ENCODE measurements around the gene OR10A2.
"Not testable (repeated sequence)": the region's sequence is repeated elsewhere in the genome, so short reads cannot be mapped to it uniquely, and the experiment has no call there.

OR10A2 gene

GRCh38 chr11:6888830-6889229 is 26.0 kb downstream of the OR10A2 start:
- no peak for DNase-seq

- no peak for DNase-seq
Measured at GRCh38 chr11:6889835-6890234, 27.0 kb downstream of the OR10A2 start.

GRCh38 chr11:6892400-6892799 is 29.5 kb downstream of the OR10A2 start, which contains the start of gene OR2D2:
Gene OR2D2 (minus strand): TSS chr11:6892500. CDS start chr11:6892500, 0 bp downstream.
- no peak for DNase-seq

GRCh38 chr11:6894097-6894496 is 31.2 kb downstream of the OR10A2 start:
- no peak for DNase-seq

- no peak for DNase-seq
Measured at GRCh38 chr11:6895010-6895409, 32.2 kb downstream of the OR10A2 start.

GRCh38 chr11:6898911-6899310 is 36.1 kb downstream of the OR10A2 start:
- DNase-seq, result no peak

GRCh38 chr11:6900327-6900999 is 37.6 kb downstream of the OR10A2 start:
- no peak for DNase-seq

- DNase-seq, result not testable (repeated sequence)
Measured at GRCh38 chr11:6904804-6905203, 41.9 kb downstream of the OR10A2 start.

GRCh38 chr11:6911378-6911777 is 48.5 kb downstream of the OR10A2 start:
- DNase-seq, result no peak

- no peak for DNase-seq
Measured at GRCh38 chr11:6911948-6912347, 49.1 kb downstream of the OR10A2 start.

GRCh38 chr11:6919698-6920097 is 56.8 kb downstream of the OR10A2 start:
- DNase-seq, result no peak

GRCh38 chr11:6920702-6921101 is 57.8 kb downstream of the OR10A2 start, which contains the start of gene OR2D3:
Gene OR2D3 (plus strand): TSS chr11:6921002. CDS start chr11:6921002, 0 bp downstream.
- DNase-seq, result no peak
